MM.1S (cell line): ENCODE results near the gene HOXC10.

Source experiments
- DNase-seq: peaks from one replicate; pipeline ENCODE4 v3.0.0-alpha.2; 2015
- H2AFZ ChIP-seq: fragments of 300-600 bp; sonication (generic); 2 replicates; pipeline ENCODE4 v1.6.0; 2016; ENCODE audit warnings: antibody characterized with exemption, low read length
- H3F3A ChIP-seq: fragments of 300-600 bp; sonication (generic); 2 replicates; pipeline ENCODE4 v1.6.1; 2016; ENCODE audit warnings: mild to moderate bottlenecking, antibody characterized with exemption, low read length, moderate library complexity, mixed read lengths; ENCODE audit not compliant: insufficient read depth
- H3K27ac ChIP-seq: fragments of 300-600 bp; sonication (generic); 2 replicates; pipeline ENCODE4 v1.5.1; 2016; ENCODE audit warnings: mild to moderate bottlenecking, low read length
- H3K27me3 ChIP-seq: fragments of 300-600 bp; sonication (generic); replicated peaks from 2 replicates; pipeline ENCODE4 v1.6.0; 2016; ENCODE audit warnings: low read length; ENCODE audit not compliant: insufficient read depth
- H3K36me3 ChIP-seq: fragments of 300-600 bp; sonication (generic); replicated peaks from 2 replicates; pipeline ENCODE4 v1.6.1; 2016; ENCODE audit warnings: mild to moderate bottlenecking, low read length, mixed read lengths; ENCODE audit not compliant: insufficient read depth
- H3K4me1 ChIP-seq: fragments of 300-600 bp; sonication (generic); 2 replicates; pipeline ENCODE4 v1.6.1; 2016; ENCODE audit warnings: low read length, mixed read lengths
- H3K4me2 ChIP-seq: fragments of 300-600 bp; sonication (generic); 2 replicates; pipeline ENCODE4 v1.6.0; 2016; ENCODE audit warnings: low read depth, low read length
- H3K4me3 ChIP-seq: fragments of 300-600 bp; sonication (generic); 2 replicates; pipeline ENCODE4 v1.5.1; 2016; ENCODE audit warnings: low read length, mixed read lengths
- H3K79me2 ChIP-seq: fragments of 300-600 bp; sonication (generic); 2 replicates; pipeline ENCODE4 v1.6.1; 2016; ENCODE audit warnings: mixed run types, low read length, mixed read lengths
- H3K9ac ChIP-seq: fragments of 300-600 bp; sonication (generic); 2 replicates; pipeline ENCODE4 v1.6.1; 2016; ENCODE audit warnings: low read length, mixed read lengths
- H3K9me2 ChIP-seq: fragments of 300-600 bp; sonication (generic); replicated peaks from 2 replicates; pipeline ENCODE4 v1.6.1; 2016; ENCODE audit warnings: mild to moderate bottlenecking, low read length, mixed read lengths; ENCODE audit not compliant: insufficient read depth
- H3K9me3 ChIP-seq: fragments of 300-600 bp; sonication (generic); replicated peaks from 2 replicates; pipeline ENCODE4 v1.6.1; 2016; ENCODE audit warnings: mild to moderate bottlenecking, low read length, mixed read lengths; ENCODE audit not compliant: insufficient read depth
- H4K20me1 ChIP-seq: fragments of 300-600 bp; sonication (generic); 2 replicates; pipeline ENCODE4 v1.6.1; 2016; ENCODE audit warnings: mild to moderate bottlenecking, low read length, moderate library complexity, mixed read lengths; ENCODE audit not compliant: insufficient read depth
- CTCF ChIP-seq: fragments of 300-600 bp; sonication (generic); IDR thresholded peaks from 2 replicates; pipeline ENCODE4 v1.5.1; 2016; ENCODE audit warnings: antibody characterized with exemption, low read length, mixed read lengths
- EZH2 ChIP-seq: fragments of 300-600 bp; sonication (generic); optimal IDR thresholded peaks from 2 replicates; pipeline ENCODE3; 2017; ENCODE audit warnings: low read depth, mild to moderate bottlenecking, antibody characterized with exemption, low read length, mixed read lengths
- EZH2phosphoT487 ChIP-seq: fragments of 300-600 bp; sonication (generic); IDR thresholded peaks from 2 replicates; pipeline ENCODE4 v1.6.1; 2018; ENCODE audit warnings: antibody characterized with exemption, low read length

The HOXC10 gene

GRCh38 chr12:53997204-53998109, 12.5 kb downstream of the HOXC10 start:
- H3K79me2 ChIP-seq = no peaks in the 10 kb centered on the region
- H3K9me3 ChIP-seq = no peaks in the 10 kb centered on the region
- no peaks in the 10 kb centered on the region for H3K9me2 ChIP-seq
- H3K4me2 ChIP-seq = no peak overlapping the region
- peaks cover 96% of the 10 kb centered on the region for H3K27me3 ChIP-seq
- H3K36me3 ChIP-seq = no peaks in the 10 kb centered on the region
- H3K4me3 ChIP-seq = no peak overlapping the region
- H2AFZ ChIP-seq = no peak overlapping the region
- no peak overlapping the region for H3K27ac ChIP-seq
- 0 out of 2 replicates have a peak, but pooled peaks cover 3% of the 10 kb centered on the region for H3F3A ChIP-seq
- DNase-seq = no peak
- no peaks in the 10 kb centered on the region for H4K20me1 ChIP-seq
- H3K4me1 ChIP-seq = 0 out of 2 replicates have a peak, but pooled peaks cover 3% of the 10 kb centered on the region
- TF ChIP-seq EZH2phosphoT487 = no peak
- no peak for TF ChIP-seq CTCF
- TF ChIP-seq EZH2 = peak; percentile 50
- no peak overlapping the region for H3K9ac ChIP-seq

- H3K4me3 ChIP-seq = no peak overlapping the region
- no peak overlapping the region for H3K27ac ChIP-seq
- no peaks in the 10 kb centered on the region for H4K20me1 ChIP-seq
- 0 out of 2 replicates have a peak, but pooled peaks cover 3% of the 10 kb centered on the region for H3K4me1 ChIP-seq
- H2AFZ ChIP-seq = no peak overlapping the region
- no peaks in the 10 kb centered on the region for H3K9me3 ChIP-seq
- H3K9ac ChIP-seq = no peak overlapping the region
- H3K79me2 ChIP-seq = no peaks in the 10 kb centered on the region
- no peak for DNase-seq
- no peaks in the 10 kb centered on the region for H3F3A ChIP-seq
- no peaks in the 10 kb centered on the region for H3K36me3 ChIP-seq
- no peaks in the 10 kb centered on the region for H3K9me2 ChIP-seq
- no peak overlapping the region for H3K4me2 ChIP-seq
- peaks cover 95% of the 10 kb centered on the region for H3K27me3 ChIP-seq
- peak; percentile 43 for TF ChIP-seq EZH2
- no peak for TF ChIP-seq CTCF
- TF ChIP-seq EZH2phosphoT487 = no peak
These were observed 13.4 kb downstream of the HOXC10 start for GRCh38 chr12:53998110-53998899.

- Histone ChIP-seq H3F3A (no peaks in the 10 kb centered on the region), H3K79me2 (no peaks in the 10 kb centered on the region), H3K9me3 (no peaks in the 10 kb centered on the region), H3K36me3 (no peaks in the 10 kb centered on the region), H3K4me3 (no peak overlapping the region), H4K20me1 (no peaks in the 10 kb centered on the region), H3K9ac (no peak overlapping the region), H3K27ac (no peak overlapping the region), H3K9me2 (no peaks in the 10 kb centered on the region), H2AFZ (no peak overlapping the region), H3K4me2 (no peak overlapping the region), H3K4me1 (0 out of 2 replicates have a peak, but pooled peaks cover 3% of the 10 kb centered on the region), H3K27me3 (peaks cover 94% of the 10 kb centered on the region)
- DNase-seq = no peak
- TF ChIP-seq EZH2 = no peak
- 0 out of 2 replicates have a peak, but pooled peaks have one; percentile 63 for TF ChIP-seq EZH2phosphoT487
- no peak for TF ChIP-seq CTCF
These were observed 13.9 kb downstream of the HOXC10 start for GRCh38 chr12:53998900-53999236.
